ENCODE results near the gene TRIM58.

TRIM58 gene

GRCh38 chr1:247923941-247924340 is 67.0 kb downstream of the TRIM58 start:
- TF ChIP-seq CTCF (IDR thresholded peaks at IDR 0.05; ENCODE audit: control insufficient read depth, extremely low read depth, insufficient read depth) = no peak
- DNase-seq (ENCODE audit: low read depth) = no peak
- H3K4me3 ChIP-seq (ENCODE audit: low read depth, low read length) = no peak overlapping the region

GRCh38 chr1:247924868-247925267 is 67.9 kb downstream of the TRIM58 start, which contains the start of gene OR2AJ1:
Gene OR2AJ1 (plus strand): TSS chr1:247924889. CDS start chr1:247933769, 8,880 bp downstream.
- no peak for TF ChIP-seq CTCF (IDR thresholded peaks at IDR 0.05; ENCODE audit: control insufficient read depth, extremely low read depth, insufficient read depth)
- no peak for DNase-seq (ENCODE audit: low read depth)
- no peak within 1 kb of the TSS for H3K4me3 ChIP-seq (ENCODE audit: low read depth, low read length)

All from LNCaP clone FGC (cell line).